Hepatocyte (in vitro differentiated cells): ENCODE results near the gene C2. TPM values are rescaled to one million over a fixed set of nuclear protein-coding genes. Genes with fewer than 3 reads are reported as not detected.
"Not testable (repeated sequence)": the region's sequence is repeated elsewhere in the genome, so short reads cannot be mapped to it uniquely, and the experiment has no call there.

Source experiments
- DNase-seq: peaks from one replicate; pipeline ENCODE4 v3.0.0-alpha.2; 2016; ENCODE audit warnings: low spot score
- H2AFZ ChIP-seq: fragments of 200-600 bp; sonication (generic); 2 replicates; pipeline ENCODE4 v1.6.0; 2016; ENCODE audit warnings: antibody characterized with exemption, mild to moderate bottlenecking
- H3K27ac ChIP-seq: fragments of 200-600 bp; sonication (generic); 2 replicates; pipeline ENCODE4 v1.5.1; 2016; ENCODE audit warnings: mild to moderate bottlenecking
- H3K27me3 ChIP-seq: fragments of 200-600 bp; sonication (generic); 2 replicates; pipeline ENCODE4 v1.6.1; 2016
- H3K36me3 ChIP-seq: fragments of 200-600 bp; sonication (generic); replicated peaks from 2 replicates; pipeline ENCODE4 v1.5.1; 2016; ENCODE audit warnings: low read depth; ENCODE audit not compliant: insufficient read depth
- H3K4me1 ChIP-seq: fragments of 200-600 bp; sonication (generic); 2 replicates; pipeline ENCODE4 v1.5.1; 2016; ENCODE audit warnings: mild to moderate bottlenecking, moderate library complexity; ENCODE audit not compliant: insufficient read depth
- H3K4me2 ChIP-seq: fragments of 200-600 bp; sonication (generic); 2 replicates; pipeline ENCODE4 v1.6.0; 2016
- H3K4me3 ChIP-seq: fragments of 200-600 bp; sonication (generic); 2 replicates; pipeline ENCODE4 v1.5.1; 2016; ENCODE audit warnings: mild to moderate bottlenecking
- H3K79me2 ChIP-seq: fragments of 200-600 bp; sonication (generic); 2 replicates; pipeline ENCODE4 v1.6.0; 2017; ENCODE audit warnings: mild to moderate bottlenecking
- H3K9me2 ChIP-seq: fragments of 200-600 bp; sonication (generic); replicated peaks from 2 replicates; pipeline ENCODE4 v1.6.0; 2017; ENCODE audit warnings: mild to moderate bottlenecking; ENCODE audit not compliant: insufficient read depth
- H3K9me3 ChIP-seq: fragments of 200-600 bp; sonication (generic); 2 replicates; pipeline ENCODE4 v1.5.1; 2016; ENCODE audit warnings: low read depth, mild to moderate bottlenecking
- H4K20me1 ChIP-seq: fragments of 200-600 bp; sonication (generic); 2 replicates; pipeline ENCODE4 v1.6.0; 2016; ENCODE audit warnings: mild to moderate bottlenecking; ENCODE audit not compliant: insufficient read depth, poor library complexity, severe bottlenecking
- CTCF ChIP-seq: fragments of 200-600 bp; sonication (generic); IDR thresholded peaks from 2 replicates; pipeline ENCODE4 v1.5.1; 2016; ENCODE audit warnings: antibody characterized with exemption, mild to moderate bottlenecking; ENCODE audit not compliant: poor library complexity
- EZH2 ChIP-seq: fragments of 200-600 bp; sonication (generic); IDR thresholded peaks from 2 replicates; pipeline ENCODE4 v1.6.1; 2016; ENCODE audit warnings: antibody characterized with exemption, mild to moderate bottlenecking, borderline replicate concordance
- EZH2phosphoT487 ChIP-seq: fragments of 200-600 bp; sonication (generic); IDR thresholded peaks from one replicate; pipeline ENCODE4 v1.6.1; 2018; ENCODE audit warnings: antibody characterized with exemption, mild to moderate bottlenecking, low read depth, moderate library complexity; ENCODE audit not compliant: unreplicated experiment, severe bottlenecking
- WGBS: methylation state at CpG from one replicate; pipeline ENCODE4 v1.1.6; 2016; ENCODE audit warnings: low lambda C conversion rate; ENCODE audit errors: missing lambda C conversion rate; 5-methylcytosine and 5-hydroxymethylcytosine counted together
- polyA plus RNA-seq: library from polyadenylated mRNA; unstranded; fragments of >200 nt; fragmentation: Nextera tagmentation; extraction: Ambion mirVana; gene quantifications from 2 replicates; pipeline ENCODE4 v1.2.1, GENCODE V29; 2016
- total RNA-seq: library from RNA; depleted of rRNA; stranded (reverse); fragments of >200 nt; gene quantifications from 2 replicates; pipeline ENCODE4 v1.2.3, GENCODE V29; 2014

The C2 gene
- total and polyA plus RNA-seq, 2 experiments from 2014 or later: 46.4 to 48.3 TPM

DNA sequence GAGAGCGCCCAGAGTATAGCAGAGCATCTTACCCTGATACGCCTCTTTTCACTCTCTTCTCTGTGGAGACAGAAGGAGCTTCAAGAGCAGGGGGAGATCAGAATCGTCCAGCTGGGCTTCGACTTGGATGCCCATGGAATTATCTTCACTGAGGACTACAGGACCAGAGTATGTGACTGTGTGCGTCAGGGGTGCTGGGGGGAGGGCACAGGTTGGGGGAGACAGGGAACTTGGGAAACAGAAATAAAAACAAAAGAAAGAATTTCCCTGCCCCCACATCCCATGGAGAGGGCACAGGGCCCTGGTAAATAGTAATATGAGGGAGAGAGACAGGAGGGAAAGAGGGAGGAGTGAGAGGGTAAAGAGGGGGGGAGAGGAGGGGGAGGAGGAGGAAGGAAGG, 51.3 kb downstream of the C2 start:
- no peak for DNase-seq
- Histone ChIP-seq H3K27ac (no peak overlapping the region), H3K36me3 (no peaks in the 10 kb centered on the region), H3K79me2 (peaks cover 10% of the 10 kb centered on the region), H2AFZ (no peak overlapping the region), H3K4me3 (no peak overlapping the region), H4K20me1 (no peaks in the 10 kb centered on the region), H3K4me2 (no peak overlapping the region), H3K9me2 (no peaks in the 10 kb centered on the region), H3K9me3 (no peaks in the 10 kb centered on the region), H3K4me1 (no peaks in the 10 kb centered on the region), H3K27me3 (no peaks in the 10 kb centered on the region)
- 90% methylated on average over 5 of the region's 5 CpGs for WGBS
- TF ChIP-seq CTCF (no peak), EZH2phosphoT487 (no peak), EZH2 (no peak)

DNA sequence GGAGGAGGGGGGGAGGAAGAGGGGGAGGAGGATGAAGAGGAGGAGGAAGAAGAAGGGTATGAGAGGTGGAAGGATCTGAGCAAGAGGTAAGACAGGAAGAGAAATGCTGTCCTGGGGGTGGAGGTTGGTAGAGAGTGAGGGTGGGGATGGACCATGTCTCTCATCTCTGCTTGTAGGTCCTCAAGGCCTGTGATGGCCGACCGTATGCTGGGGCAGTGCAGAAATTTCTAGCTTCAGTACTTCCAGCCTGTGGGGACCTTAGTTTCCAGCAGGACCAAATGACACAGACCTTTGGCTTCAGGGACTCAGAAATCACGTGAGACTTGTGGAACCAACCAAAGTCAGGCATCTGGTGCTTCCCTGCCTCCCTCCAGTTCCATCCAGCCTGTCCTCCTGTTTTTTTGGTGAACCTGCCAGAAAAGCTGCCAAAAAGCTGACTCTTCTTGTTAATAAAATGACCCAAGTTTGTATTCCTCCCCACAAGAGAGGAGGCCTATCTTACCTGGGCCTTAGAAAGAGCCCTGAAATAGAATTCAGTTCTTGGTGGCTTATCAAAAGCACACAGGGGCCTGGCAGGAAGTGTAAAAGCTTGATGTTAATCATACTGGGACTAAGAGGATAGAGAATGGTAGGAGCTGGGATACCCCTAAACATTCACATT, 51.9 kb downstream of the C2 start:
- Histone ChIP-seq H3K4me2 (no peak overlapping the region), H4K20me1 (no peaks in the 10 kb centered on the region), H3K4me1 (no peaks in the 10 kb centered on the region), H3K79me2 (peaks cover 5% of the 10 kb centered on the region), H3K9me3 (no peaks in the 10 kb centered on the region), H3K4me3 (no peak overlapping the region), H3K36me3 (no peaks in the 10 kb centered on the region), H2AFZ (no peak overlapping the region), H3K9me2 (no peaks in the 10 kb centered on the region), H3K27me3 (no peaks in the 10 kb centered on the region), H3K27ac (no peak overlapping the region)
- 100% methylated on average over 3 of the region's 3 CpGs for WGBS
- no peak for DNase-seq
- no peak for TF ChIP-seq EZH2phosphoT487
- no peak for TF ChIP-seq EZH2
- TF ChIP-seq CTCF: no peak

- WGBS: 93% methylated on average over 13 of the region's 13 CpGs
Measured at GRCh38 chr6:31980195-31980876, 52.8 kb downstream of the C2 start.

DNA sequence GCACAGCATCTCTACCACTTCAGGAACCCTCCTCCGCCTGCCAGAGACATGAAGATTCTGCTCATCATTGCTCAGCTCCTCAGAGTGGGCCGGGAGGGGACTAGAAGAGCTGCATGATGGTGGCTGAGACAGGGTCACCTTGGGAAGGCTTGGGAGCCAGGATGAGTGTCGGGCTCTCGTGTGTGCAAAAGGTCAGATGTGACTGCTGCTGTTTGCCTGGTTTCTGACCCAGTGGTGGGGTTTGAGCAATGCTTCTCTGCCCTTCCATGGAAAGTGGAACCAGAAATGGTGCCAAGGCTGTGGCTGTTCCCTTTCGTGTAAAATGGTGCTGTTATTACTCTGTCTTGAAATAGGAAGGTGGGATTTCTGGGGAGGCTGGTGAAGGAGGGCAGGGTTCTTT, 53.5 kb downstream of the C2 start:
- H3K9me2 ChIP-seq, H4K20me1 ChIP-seq, H3K4me2 ChIP-seq, H3K36me3 ChIP-seq, H3K27me3 ChIP-seq, H3K9me3 ChIP-seq, DNase-seq, H3K4me1 ChIP-seq, H3K79me2 ChIP-seq, H2AFZ ChIP-seq, H3K27ac ChIP-seq, H3K4me3 ChIP-seq: not testable (repeated sequence)
- WGBS: no CpG with 5 or more reads among the region's 5 CpGs

More at GRCh38 chr6:31980195-31980876, 52.8 kb downstream of the C2 start:
- not testable (repeated sequence) for H3K27me3 ChIP-seq, H3K4me3 ChIP-seq, H3K27ac ChIP-seq, H2AFZ ChIP-seq, H4K20me1 ChIP-seq, H3K36me3 ChIP-seq, H3K9me3 ChIP-seq, DNase-seq, H3K9me2 ChIP-seq, H3K79me2 ChIP-seq, H3K4me2 ChIP-seq, H3K4me1 ChIP-seq

DNA sequence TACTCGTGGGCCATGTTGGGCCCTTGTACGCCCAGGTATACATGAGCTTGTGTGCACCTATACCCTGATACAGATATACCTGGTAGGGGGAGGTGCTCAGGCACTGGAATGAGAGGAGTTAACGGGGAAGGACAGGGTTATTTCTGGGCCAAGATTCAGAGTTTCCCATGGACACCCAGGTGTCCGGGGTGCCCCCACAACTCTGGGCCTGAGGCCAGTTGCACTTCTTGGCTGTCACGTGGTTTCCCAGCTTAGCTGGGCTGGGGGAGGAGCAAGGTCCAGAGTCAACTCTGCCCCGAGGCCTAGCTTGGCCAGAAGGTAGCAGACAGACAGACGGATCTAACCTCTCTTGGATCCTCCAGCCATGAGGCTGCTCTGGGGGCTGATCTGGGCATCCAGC, 54.2 kb downstream of the C2 start, which contains the start of gene C4A:
Gene C4A, plus strand, starts transcription at position 314 of the 400 bp plus-strand sequence. Its CDS starts 51 bp downstream, at position 365.
- not testable (repeated sequence) for H3K4me1 ChIP-seq, H2AFZ ChIP-seq, H4K20me1 ChIP-seq, H3K27ac ChIP-seq, H3K4me2 ChIP-seq, DNase-seq, H3K9me2 ChIP-seq, H3K9me3 ChIP-seq, H3K27me3 ChIP-seq, H3K79me2 ChIP-seq, H3K36me3 ChIP-seq, H3K4me3 ChIP-seq
- no CpG with 5 or more reads among the region's 7 CpGs for WGBS

GRCh38 chr6:31989363-31989762, 61.8 kb downstream of the C2 start:
- H4K20me1 ChIP-seq, H3K27me3 ChIP-seq, H3K4me1 ChIP-seq, H2AFZ ChIP-seq, H3K4me2 ChIP-seq, H3K27ac ChIP-seq, H3K9me2 ChIP-seq, H3K79me2 ChIP-seq, H3K36me3 ChIP-seq, H3K9me3 ChIP-seq, DNase-seq, H3K4me3 ChIP-seq: not testable (repeated sequence)
- WGBS: no CpG with 5 or more reads among the region's 10 CpGs

DNA sequence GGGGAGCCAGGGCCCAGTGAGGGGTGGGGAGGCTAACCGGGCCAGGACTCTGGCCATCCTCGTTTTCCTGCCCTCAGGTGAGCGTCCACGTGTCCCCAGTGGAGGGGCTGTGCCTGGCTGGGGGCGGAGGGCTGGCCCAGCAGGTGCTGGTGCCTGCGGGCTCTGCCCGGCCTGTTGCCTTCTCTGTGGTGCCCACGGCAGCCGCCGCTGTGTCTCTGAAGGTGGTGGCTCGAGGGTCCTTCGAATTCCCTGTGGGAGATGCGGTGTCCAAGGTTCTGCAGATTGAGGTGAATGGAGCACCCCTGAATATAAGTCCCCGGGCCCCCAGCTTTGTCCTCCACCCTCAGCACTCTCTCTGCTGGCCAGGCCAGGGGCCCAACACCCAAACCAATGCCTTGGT, 66.9 kb downstream of the C2 start:
- not testable (repeated sequence) for H3K27me3 ChIP-seq, H2AFZ ChIP-seq, H3K9me2 ChIP-seq, DNase-seq, H3K9me3 ChIP-seq, H3K4me2 ChIP-seq, H3K4me3 ChIP-seq, H3K36me3 ChIP-seq, H3K4me1 ChIP-seq, H3K79me2 ChIP-seq, H4K20me1 ChIP-seq, H3K27ac ChIP-seq
- 93% methylated on average over 7 of the region's 14 CpGs for WGBS
